ENCODE data around the gene TCF25. TPM values are rescaled to one million over a fixed set of nuclear protein-coding genes. Genes with fewer than 3 reads are reported as not detected.

The TCF25 gene
- total RNA-seq, 8 experiments from 2014 or later: 94.7 to 213 (median 143) TPM

GRCh38 chr16:89892635-89893034 is 19.2 kb downstream of the TCF25 start:
- Histone ChIP-seq H3K4me3 (no peak overlapping the region), H3K4me1 (replicated peaks in 1 of 2) (no peaks in the 10 kb centered on the region), H3K27ac (no peak overlapping the region)
- ATAC-seq (replicated peaks in 6 of 8): peak in 1 of 8 experiments; percentile 20
- WGBS, 10 experiments: 95 to 100% (median 100%) methylated on average over 1 to 4 of the region's 9 CpGs; no CpG with 5 or more reads in 6 of the 10 experiments
- in situ Hi-C loops (cut with MboI; ENCODE audit: low pct_unique_long_range_greater_than_20kb in 2 of 9, low sequenced_read_pairs in 9 of 9, unreplicated experiment in 9 of 9): no loop called here

GRCh38 chr16:89893642-89894548 is 20.5 kb downstream of the TCF25 start:
- H3K4me3 ChIP-seq: no peak overlapping the region
- no peak overlapping the region for H3K27ac ChIP-seq
- peak in 5 of 8 experiments; percentile 8 to 30 (median 20) for ATAC-seq (replicated peaks in 6 of 8)
- H3K4me1 ChIP-seq (replicated peaks in 1 of 2): no peaks in the 10 kb centered on the region
- in situ Hi-C loops (cut with MboI; ENCODE audit: low pct_unique_long_range_greater_than_20kb in 2 of 9, low sequenced_read_pairs in 9 of 9, unreplicated experiment in 9 of 9): no loop called here
- 80% methylated on average over 1 of the region's 45 CpGs; no CpG with 5 or more reads in 9 of the 10 experiments for WGBS, 10 experiments

GRCh38 chr16:89895482-89896250 is 22.3 kb downstream of the TCF25 start:
- Histone ChIP-seq H3K27ac (no peak overlapping the region), H3K4me3 (no peak overlapping the region), H3K4me1 (replicated peaks in 1 of 2) (no peaks in the 10 kb centered on the region)
- in situ Hi-C loops (cut with MboI; ENCODE audit: low pct_unique_long_range_greater_than_20kb in 2 of 9, low sequenced_read_pairs in 9 of 9, unreplicated experiment in 9 of 9): no loop called here
- 74 to 100% (median 91%) methylated on average over 3 to 19 of the region's 26 CpGs; no CpG with 5 or more reads in 2 of the 10 experiments for WGBS, 10 experiments
- ATAC-seq (replicated peaks in 6 of 8): no peak

DNA sequence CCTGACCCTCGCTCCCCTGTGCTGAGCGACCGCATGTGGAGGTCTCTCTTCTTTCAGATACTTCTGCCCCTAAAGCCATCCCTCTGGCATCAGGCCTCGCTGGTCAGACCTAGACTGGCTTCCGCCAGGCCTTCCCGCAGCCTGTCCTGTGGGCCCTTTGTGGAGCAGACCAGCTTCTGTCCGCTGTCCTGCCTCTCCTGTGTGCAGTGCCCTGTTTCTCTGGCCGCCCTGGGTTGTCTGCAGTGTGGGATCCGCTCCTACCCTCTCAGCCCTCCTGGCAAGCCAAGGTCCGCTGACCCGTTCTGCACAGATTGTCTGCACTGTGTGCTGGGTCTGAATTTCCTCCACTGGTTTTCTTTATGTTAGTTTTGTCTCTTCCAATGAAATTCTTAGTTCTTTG is 23.8 kb downstream of the TCF25 start:
- no peak overlapping the region for H3K27ac ChIP-seq
- no peaks in the 10 kb centered on the region for H3K4me1 ChIP-seq (replicated peaks in 1 of 2)
- 83 to 100% (median 95%) methylated on average over 2 to 6 of the region's 11 CpGs; no CpG with 5 or more reads in 1 of the 10 experiments for WGBS, 10 experiments
- in situ Hi-C loops (cut with MboI; ENCODE audit: low pct_unique_long_range_greater_than_20kb in 2 of 9, low sequenced_read_pairs in 9 of 9, unreplicated experiment in 9 of 9): no loop called here
- no peak for ATAC-seq (replicated peaks in 6 of 8)
- H3K4me3 ChIP-seq: no peak overlapping the region

DNA sequence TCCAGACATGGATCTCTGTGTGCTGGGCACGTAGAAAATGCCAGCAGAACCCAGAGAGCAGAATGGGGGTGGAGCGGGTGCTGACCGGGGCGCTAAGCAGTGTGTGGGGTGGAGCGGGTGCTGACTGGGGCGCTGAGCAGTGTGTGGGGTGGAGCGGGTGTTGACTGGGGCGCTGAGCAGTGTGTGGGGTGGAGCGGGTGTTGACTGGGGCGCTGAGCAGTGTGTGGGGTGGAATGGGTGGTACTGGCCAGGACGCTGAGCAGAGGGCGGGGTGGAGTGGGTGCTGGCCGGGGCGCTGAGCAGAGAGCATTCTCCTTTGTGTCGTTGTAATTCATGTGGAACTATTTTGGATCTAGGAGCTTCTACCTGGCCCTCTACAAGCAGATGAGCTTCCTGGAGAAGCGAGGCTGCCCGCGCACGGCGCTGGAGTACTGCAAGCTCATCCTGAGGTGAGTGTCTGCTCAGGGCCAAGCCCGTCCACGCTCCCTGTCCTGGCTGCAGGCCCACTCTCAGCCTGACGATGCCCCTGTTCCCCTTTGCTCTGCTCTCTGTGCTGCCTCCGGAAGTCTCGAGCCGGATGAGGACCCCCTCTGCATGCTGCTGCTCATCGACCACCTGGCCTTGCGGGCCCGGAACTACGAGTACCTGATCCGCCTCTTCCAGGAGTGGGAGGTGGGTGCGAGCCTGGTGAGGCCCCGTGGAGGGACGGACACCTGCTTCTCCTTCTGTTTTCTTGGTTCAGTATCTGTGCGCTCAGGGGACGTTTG is 25.0 kb downstream of the TCF25 start:
- Histone ChIP-seq H3K4me1 (replicated peaks in 1 of 2) (no peaks in the 10 kb centered on the region), H3K4me3 (no peak overlapping the region), H3K27ac (no peak overlapping the region)
- ATAC-seq (replicated peaks in 6 of 8): peak in 5 of 8 experiments; percentile 12 to 69 (median 23)
- 93 to 100% (median 100%) methylated on average over 1 to 8 of the region's 36 CpGs; no CpG with 5 or more reads in 6 of the 10 experiments for WGBS, 10 experiments
- in situ Hi-C loops (cut with MboI; ENCODE audit: low pct_unique_long_range_greater_than_20kb in 2 of 9, low sequenced_read_pairs in 9 of 9, unreplicated experiment in 9 of 9): no loop called here

DNA sequence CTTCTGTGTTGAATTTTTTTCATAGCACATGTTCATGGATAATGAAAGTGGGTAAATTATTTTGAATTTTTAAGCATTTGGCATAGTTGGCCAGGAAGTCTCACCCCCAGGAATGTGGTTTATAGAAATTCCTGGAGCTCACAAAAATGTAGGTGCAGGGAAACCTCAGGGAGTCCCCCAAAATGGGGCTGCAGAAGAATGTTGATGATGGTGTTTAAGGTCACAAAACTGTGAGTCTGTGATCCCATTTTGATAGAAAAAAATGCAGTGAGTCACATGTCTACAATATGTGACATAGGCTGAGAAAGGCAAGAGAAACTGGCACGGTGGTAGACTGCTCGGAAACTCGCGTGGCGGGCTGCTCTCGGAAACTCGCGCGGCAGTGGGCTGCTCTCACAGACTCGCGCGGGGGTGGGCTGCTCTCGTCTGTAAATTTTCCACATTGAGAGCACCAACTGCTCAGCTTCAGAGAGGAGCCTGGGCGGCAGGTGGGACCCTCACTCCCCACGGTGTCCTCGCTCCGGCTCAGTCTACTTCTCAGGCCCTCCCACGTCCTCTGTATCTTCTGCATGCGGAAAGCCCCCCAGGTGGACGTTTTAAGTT is 26.6 kb downstream of the TCF25 start:
- no peak for ATAC-seq (replicated peaks in 6 of 8)
- no peak overlapping the region for H3K27ac ChIP-seq
- H3K4me3 ChIP-seq: no peak overlapping the region
- H3K4me1 ChIP-seq (replicated peaks in 1 of 2): no peaks in the 10 kb centered on the region
- in situ Hi-C loops (cut with MboI; ENCODE audit: low pct_unique_long_range_greater_than_20kb in 2 of 9, low sequenced_read_pairs in 9 of 9, unreplicated experiment in 9 of 9): no loop called here
- WGBS, 10 experiments: 91 to 100% (median 97%) methylated on average over 1 to 18 of the region's 20 CpGs; no CpG with 5 or more reads in 3 of the 10 experiments

DNA sequence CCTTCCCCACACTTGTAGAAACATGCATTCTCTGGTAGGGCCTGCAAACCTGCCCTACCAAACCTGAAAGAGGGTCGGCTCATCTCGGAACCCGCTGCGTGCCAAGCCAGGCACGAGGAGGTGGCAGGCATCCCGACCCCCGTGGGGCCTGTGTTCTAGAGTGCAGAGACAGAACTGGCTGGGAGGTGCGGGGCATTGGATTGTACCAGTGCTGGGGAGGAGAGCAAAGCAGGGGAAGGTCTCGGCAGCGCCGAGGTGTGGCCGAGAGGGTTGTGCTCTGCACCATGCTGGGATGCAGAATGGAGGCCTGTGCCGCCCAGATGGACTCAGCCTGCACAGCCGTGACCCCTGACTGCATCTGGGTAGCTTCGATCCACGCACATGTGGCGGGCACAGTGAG is 27.5 kb downstream of the TCF25 start:
- no peak overlapping the region for H3K4me3 ChIP-seq
- no peak for ATAC-seq (replicated peaks in 6 of 8)
- in situ Hi-C loops (cut with MboI; ENCODE audit: low pct_unique_long_range_greater_than_20kb in 2 of 9, low sequenced_read_pairs in 9 of 9, unreplicated experiment in 9 of 9): no loop called here
- H3K27ac ChIP-seq: no peak overlapping the region
- 98% methylated on average over 15 of the region's 17 CpGs; no CpG with 5 or more reads in 9 of the 10 experiments for WGBS, 10 experiments
- H3K4me1 ChIP-seq (replicated peaks in 1 of 2): peaks cover 4% of the 10 kb centered on the region in 2 donors

GRCh38 chr16:89902980-89903379 is 29.6 kb downstream of the TCF25 start:
- peak in 1 of 8 experiments; percentile 11 for ATAC-seq (replicated peaks in 6 of 8)
- H3K4me1 ChIP-seq (replicated peaks in 1 of 2): peaks cover 4 to 10% of the 10 kb centered on the region in 2 donors
- in situ Hi-C loops (cut with MboI; ENCODE audit: low pct_unique_long_range_greater_than_20kb in 2 of 9, low sequenced_read_pairs in 9 of 9, unreplicated experiment in 9 of 9): no loop called here
- no peak overlapping the region for H3K27ac ChIP-seq
- H3K4me3 ChIP-seq: no peak overlapping the region
- 93 to 100% (median 100%) methylated on average over 1 to 3 of the region's 11 CpGs; no CpG with 5 or more reads in 6 of the 10 experiments for WGBS, 10 experiments

DNA sequence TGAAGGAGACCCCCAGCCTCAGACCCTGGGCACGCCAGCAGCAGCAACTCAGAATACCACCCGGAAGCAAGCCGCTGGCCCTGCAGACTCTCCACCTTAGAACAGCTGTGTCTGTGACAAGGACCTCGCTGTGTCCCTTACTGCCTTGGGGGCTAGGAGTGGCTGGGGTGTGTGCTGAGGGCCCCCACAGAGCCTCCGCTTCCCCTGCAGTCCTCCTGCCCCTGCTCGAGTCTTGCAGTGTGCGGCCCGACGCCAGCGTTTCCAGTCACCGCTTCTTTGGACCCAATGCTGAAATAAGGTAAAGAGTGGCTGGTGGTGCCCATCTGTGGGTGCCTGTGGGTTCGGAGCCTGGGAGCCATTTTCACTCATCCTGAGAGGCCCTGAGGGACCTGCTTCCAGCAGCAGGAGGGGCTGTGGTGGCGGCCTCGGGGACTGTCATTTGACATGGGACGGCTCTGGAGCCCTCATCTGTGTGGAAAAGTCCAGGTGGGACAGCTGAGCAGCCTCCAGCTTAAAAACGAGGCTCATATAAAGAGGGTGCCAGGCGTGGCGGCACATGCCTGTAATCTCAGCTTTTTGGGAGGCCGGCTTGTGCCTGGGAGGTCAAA is 30.6 kb downstream of the TCF25 start:
- in situ Hi-C loops (cut with MboI; ENCODE audit: low pct_unique_long_range_greater_than_20kb in 2 of 9, low sequenced_read_pairs in 9 of 9, unreplicated experiment in 9 of 9): no loop called here
- H3K27ac ChIP-seq: no peak overlapping the region
- no peak overlapping the region for H3K4me3 ChIP-seq
- ATAC-seq (replicated peaks in 6 of 8): no peak
- WGBS, 10 experiments: 80 to 100% (median 90%) methylated on average over 1 to 10 of the region's 19 CpGs; no CpG with 5 or more reads in 4 of the 10 experiments
- H3K4me1 ChIP-seq (replicated peaks in 1 of 2): peaks cover 4 to 10% of the 10 kb centered on the region in 2 donors

GRCh38 chr16:89904606-89905510 is 31.5 kb downstream of the TCF25 start:
- no peak overlapping the region for H3K4me3 ChIP-seq
- WGBS, 10 experiments: 74 to 100% (median 99%) methylated on average over 1 to 12 of the region's 31 CpGs; no CpG with 5 or more reads in 3 of the 10 experiments
- ATAC-seq (replicated peaks in 6 of 8): peak in 2 of 8 experiments; percentile 12 to 22
- H3K27ac ChIP-seq: peak overlapping the region; percentile 71 to 81
- in situ Hi-C loops (cut with MboI; ENCODE audit: low pct_unique_long_range_greater_than_20kb in 2 of 9, low sequenced_read_pairs in 9 of 9, unreplicated experiment in 9 of 9): no loop called here
- peaks cover 5 to 10% of the 10 kb centered on the region in 2 donors for H3K4me1 ChIP-seq (replicated peaks in 1 of 2)

DNA sequence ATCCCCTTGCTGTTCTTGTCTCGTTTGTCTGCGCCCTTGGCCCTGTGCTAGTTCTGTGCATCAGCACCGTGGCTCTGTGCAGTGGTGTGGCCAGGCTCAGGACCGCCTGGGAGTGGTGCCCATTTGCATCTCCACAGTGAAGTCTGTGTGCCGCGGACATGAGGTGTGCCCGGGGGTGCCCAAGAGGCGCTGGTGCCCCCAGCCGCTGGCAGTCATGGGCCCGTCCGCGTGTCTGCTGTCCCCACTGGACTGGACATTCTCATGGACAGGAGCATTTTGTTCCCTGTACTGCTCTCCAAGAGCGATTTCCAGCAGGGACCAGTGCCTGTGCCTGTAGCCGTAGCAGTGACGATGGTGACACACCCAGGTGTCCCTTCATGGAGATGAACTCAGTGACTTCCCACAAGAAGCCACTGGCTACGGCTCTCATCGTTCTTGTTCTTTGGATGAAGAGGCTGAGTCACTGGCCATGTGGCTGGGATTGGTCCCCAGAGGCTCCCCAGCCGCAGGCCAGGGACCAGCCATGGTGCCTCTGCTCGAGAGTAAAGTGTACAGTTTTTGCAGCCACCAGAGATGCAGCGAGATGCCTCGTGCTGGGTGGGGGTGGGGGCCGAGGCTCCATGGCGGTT is 32.2 kb downstream of the TCF25 start:
- 57 to 100% (median 97%) methylated on average over 1 to 11 of the region's 23 CpGs; no CpG with 5 or more reads in 3 of the 10 experiments for WGBS, 10 experiments
- no peak overlapping the region for H3K4me3 ChIP-seq

More for the DNA sequence above, 32.2 kb downstream of the TCF25 start:
- Histone ChIP-seq H3K27ac (peak overlapping the region; percentile 71 to 81), H3K4me1 (replicated peaks in 1 of 2) (peaks cover 8 to 10% of the 10 kb centered on the region in 2 donors)
- in situ Hi-C loops (cut with MboI; ENCODE audit: low pct_unique_long_range_greater_than_20kb in 2 of 9, low sequenced_read_pairs in 9 of 9, unreplicated experiment in 9 of 9): no loop called here
- ATAC-seq (replicated peaks in 6 of 8): peak in 5 of 8 experiments; percentile 36 to 81 (median 74)

Data from motor neuron (in vitro differentiated cells).